Measurements from ENCODE around the gene ZGPAT. TPM values are rescaled to one million over a fixed set of nuclear protein-coding genes. Genes with fewer than 3 reads are reported as not detected.

The ZGPAT gene
- polyA plus RNA-seq, 1 donor from 2014 or later: 60.8 TPM

DNA sequence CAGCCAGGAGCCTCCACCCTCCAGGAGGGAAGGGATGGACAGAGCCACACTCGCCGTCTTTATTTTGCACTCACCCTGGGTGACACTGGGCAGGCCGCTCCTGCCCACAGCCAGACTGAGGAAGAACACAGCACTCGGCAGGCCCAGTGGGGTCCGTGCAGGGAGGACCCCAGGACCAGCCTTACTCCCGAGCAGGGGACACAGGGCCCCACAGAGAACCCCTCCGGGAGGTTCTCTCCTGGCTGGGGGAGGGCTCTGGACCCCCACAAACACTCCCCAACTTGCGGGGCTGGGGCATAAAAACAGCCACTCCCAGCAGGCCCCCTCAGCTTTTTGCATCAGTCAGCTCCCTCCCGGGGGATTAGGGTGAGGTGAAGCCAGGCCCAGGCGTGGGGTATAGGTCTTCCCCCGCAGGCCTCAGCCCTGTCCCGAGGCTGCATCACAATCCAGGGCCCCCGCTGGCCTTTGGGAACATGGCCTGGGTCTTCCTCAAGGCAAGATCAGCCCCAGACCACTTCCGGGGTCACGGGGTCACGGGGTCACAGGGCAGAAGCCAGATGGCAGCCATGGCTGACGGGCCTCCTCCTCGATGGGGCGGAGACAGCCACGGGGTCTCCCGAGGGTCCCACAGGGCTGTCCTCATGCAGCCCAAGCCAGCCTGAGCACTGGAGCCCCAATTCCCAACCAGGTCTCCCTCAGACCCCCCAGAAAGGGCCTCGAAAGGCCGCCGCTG lies 8.2 kb upstream of the ZGPAT start:
- Histone ChIP-seq H4K20me1 (ENCODE audit: insufficient read depth) (no peaks in the 10 kb centered on the region), H2AFZ (ENCODE audit: low read depth, low read length) (no peak overlapping the region), H3K4me2 (ENCODE audit: low read length) (no peak overlapping the region), H3K27ac (ENCODE audit: low read length) (no peak overlapping the region), H3K79me2 (replicated peaks; ENCODE audit: insufficient read depth, low read length) (no peaks in the 10 kb centered on the region), H3K9ac (ENCODE audit: low read length) (no peak overlapping the region), H3K9me2 (ENCODE audit: insufficient read depth, low read length) (no peaks in the 10 kb centered on the region), H3K4me3 (ENCODE audit: low read length) (no peak overlapping the region), H3F3A (ENCODE audit: insufficient read depth, low read length, poor library complexity, severe bottlenecking) (no peaks in the 10 kb centered on the region), H3K9me3 (ENCODE audit: low read length) (no peaks in the 10 kb centered on the region), H3K27me3 (ENCODE audit: insufficient read depth, low read depth, low read length) (no peaks in the 10 kb centered on the region), H3K36me3 (ENCODE audit: insufficient read depth, low read length) (no peaks in the 10 kb centered on the region)
- TF ChIP-seq TAF1 (IDR thresholded peaks at IDR 0.05; ENCODE audit: low read depth) (no peak), EZH2 (IDR thresholded peaks at IDR 0.05; ENCODE audit: borderline replicate concordance, insufficient read depth, low read length, poor library complexity, severe bottlenecking) (no peak), EP300 (conservative IDR thresholded peaks at IDR 0.05; ENCODE audit: poor library complexity, severe bottlenecking) (no peak), POLR2AphosphoS5 (IDR thresholded peaks at IDR 0.05) (no peak), SMC3 (conservative IDR thresholded peaks at IDR 0.05; ENCODE audit: poor library complexity) (no peak), RAD21 (conservative IDR thresholded peaks at IDR 0.05) (no peak)
- TF ChIP-seq, protein P1, sequence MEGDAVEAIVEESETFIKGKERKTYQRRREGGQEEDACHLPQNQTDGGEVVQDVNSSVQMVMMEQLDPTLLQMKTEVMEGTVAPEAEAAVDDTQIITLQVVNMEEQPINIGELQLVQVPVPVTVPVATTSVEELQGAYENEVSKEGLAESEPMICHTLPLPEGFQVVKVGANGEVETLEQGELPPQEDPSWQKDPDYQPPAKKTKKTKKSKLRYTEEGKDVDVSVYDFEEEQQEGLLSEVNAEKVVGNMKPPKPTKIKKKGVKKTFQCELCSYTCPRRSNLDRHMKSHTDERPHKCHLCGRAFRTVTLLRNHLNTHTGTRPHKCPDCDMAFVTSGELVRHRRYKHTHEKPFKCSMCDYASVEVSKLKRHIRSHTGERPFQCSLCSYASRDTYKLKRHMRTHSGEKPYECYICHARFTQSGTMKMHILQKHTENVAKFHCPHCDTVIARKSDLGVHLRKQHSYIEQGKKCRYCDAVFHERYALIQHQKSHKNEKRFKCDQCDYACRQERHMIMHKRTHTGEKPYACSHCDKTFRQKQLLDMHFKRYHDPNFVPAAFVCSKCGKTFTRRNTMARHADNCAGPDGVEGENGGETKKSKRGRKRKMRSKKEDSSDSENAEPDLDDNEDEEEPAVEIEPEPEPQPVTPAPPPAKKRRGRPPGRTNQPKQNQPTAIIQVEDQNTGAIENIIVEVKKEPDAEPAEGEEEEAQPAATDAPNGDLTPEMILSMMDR (IDR thresholded peaks at IDR 0.05; ENCODE audit: poor library complexity, severe bottlenecking): no peak

DNA sequence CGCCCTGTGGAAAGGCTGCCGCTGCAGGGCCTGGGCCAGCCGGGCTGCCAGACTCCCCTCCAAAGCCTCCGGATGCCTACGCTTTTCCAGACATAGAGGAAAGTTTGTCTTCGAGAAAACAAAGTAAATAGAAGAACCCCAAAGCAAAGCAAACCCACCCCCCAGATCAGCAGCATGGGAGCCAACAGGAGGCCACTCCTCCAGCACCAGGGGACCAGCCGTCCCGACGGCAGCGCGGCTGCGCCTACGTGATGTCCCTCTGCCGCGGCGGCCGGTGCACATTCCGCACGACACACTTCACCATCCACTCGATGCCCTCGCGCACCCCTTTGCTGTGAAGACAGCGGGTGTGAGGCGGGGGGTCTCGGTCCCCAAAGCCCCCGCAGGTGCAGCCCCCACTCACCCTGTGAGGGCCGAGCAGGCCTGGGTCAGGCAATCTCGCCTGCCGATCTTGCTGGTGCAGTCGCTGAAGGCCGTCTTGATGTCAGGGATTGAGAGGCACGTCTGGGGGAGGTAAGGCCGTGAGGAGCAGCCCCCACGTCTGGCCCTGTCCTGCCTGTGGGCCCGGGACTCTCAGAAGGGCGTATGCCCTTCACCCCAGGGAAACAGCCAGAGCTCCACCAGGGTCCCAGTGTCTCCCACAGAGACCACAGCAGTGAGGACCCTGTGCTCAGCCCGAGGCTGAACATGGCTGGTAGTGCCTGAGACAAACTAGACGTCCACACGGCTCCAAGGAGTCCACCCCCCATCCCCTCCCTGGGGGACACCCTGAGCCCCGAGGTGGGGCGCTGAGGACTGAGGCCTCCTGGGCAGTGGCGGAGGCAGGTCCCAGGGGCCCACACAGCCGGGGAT lies 7.4 kb upstream of the ZGPAT start:
- Histone ChIP-seq H3F3A (ENCODE audit: insufficient read depth, low read length, poor library complexity, severe bottlenecking) (no peaks in the 10 kb centered on the region), H3K27ac (ENCODE audit: low read length) (no peak overlapping the region), H2AFZ (ENCODE audit: low read depth, low read length) (no peak overlapping the region), H3K9me2 (ENCODE audit: insufficient read depth, low read length) (no peaks in the 10 kb centered on the region), H3K9ac (ENCODE audit: low read length) (no peak overlapping the region), H3K9me3 (ENCODE audit: low read length) (no peaks in the 10 kb centered on the region), H3K4me3 (ENCODE audit: low read length) (no peak overlapping the region), H3K36me3 (ENCODE audit: insufficient read depth, low read length) (no peaks in the 10 kb centered on the region), H3K79me2 (replicated peaks; ENCODE audit: insufficient read depth, low read length) (no peaks in the 10 kb centered on the region), H3K27me3 (ENCODE audit: insufficient read depth, low read depth, low read length) (no peaks in the 10 kb centered on the region), H3K4me2 (ENCODE audit: low read length) (no peak overlapping the region), H4K20me1 (ENCODE audit: insufficient read depth) (no peaks in the 10 kb centered on the region)
- TF ChIP-seq, protein P2, sequence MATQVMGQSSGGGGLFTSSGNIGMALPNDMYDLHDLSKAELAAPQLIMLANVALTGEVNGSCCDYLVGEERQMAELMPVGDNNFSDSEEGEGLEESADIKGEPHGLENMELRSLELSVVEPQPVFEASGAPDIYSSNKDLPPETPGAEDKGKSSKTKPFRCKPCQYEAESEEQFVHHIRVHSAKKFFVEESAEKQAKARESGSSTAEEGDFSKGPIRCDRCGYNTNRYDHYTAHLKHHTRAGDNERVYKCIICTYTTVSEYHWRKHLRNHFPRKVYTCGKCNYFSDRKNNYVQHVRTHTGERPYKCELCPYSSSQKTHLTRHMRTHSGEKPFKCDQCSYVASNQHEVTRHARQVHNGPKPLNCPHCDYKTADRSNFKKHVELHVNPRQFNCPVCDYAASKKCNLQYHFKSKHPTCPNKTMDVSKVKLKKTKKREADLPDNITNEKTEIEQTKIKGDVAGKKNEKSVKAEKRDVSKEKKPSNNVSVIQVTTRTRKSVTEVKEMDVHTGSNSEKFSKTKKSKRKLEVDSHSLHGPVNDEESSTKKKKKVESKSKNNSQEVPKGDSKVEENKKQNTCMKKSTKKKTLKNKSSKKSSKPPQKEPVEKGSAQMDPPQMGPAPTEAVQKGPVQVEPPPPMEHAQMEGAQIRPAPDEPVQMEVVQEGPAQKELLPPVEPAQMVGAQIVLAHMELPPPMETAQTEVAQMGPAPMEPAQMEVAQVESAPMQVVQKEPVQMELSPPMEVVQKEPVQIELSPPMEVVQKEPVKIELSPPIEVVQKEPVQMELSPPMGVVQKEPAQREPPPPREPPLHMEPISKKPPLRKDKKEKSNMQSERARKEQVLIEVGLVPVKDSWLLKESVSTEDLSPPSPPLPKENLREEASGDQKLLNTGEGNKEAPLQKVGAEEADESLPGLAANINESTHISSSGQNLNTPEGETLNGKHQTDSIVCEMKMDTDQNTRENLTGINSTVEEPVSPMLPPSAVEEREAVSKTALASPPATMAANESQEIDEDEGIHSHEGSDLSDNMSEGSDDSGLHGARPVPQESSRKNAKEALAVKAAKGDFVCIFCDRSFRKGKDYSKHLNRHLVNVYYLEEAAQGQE (IDR thresholded peaks at IDR 0.05; ENCODE audit: borderline replicate concordance): no peak
- TF ChIP-seq RAD21 (conservative IDR thresholded peaks at IDR 0.05) (no peak), POLR2AphosphoS5 (IDR thresholded peaks at IDR 0.05) (no peak), EZH2 (IDR thresholded peaks at IDR 0.05; ENCODE audit: borderline replicate concordance, insufficient read depth, low read length, poor library complexity, severe bottlenecking) (no peak), EP300 (conservative IDR thresholded peaks at IDR 0.05; ENCODE audit: poor library complexity, severe bottlenecking) (no peak), TAF1 (IDR thresholded peaks at IDR 0.05; ENCODE audit: low read depth) (no peak), SMC3 (conservative IDR thresholded peaks at IDR 0.05; ENCODE audit: poor library complexity) (no peak), MXI1 (conservative IDR thresholded peaks at IDR 0.05; ENCODE audit: poor library complexity, severe bottlenecking) (no peak)
- TF ChIP-seq, protein P1 (IDR thresholded peaks at IDR 0.05; ENCODE audit: poor library complexity, severe bottlenecking): no peak
